Endothelial cell of umbilical vein (primary cell): ENCODE data around the gene IRF2BPL. TPM values are rescaled to one million over a fixed set of nuclear protein-coding genes. Genes with fewer than 3 reads are reported as not detected.

ENCODE experiments used
- BruUV-seq: library from RNA; stranded (reverse); fragments of 400-500 nt; replicated peaks from 2 replicates; lab custom pipeline; 2021; lab: Mats Ljungman, UMichigan
- CTCF ChIA-PET: fragments of 300-600, 350-600 bp; sonication (Branson Sonifier 250); formaldehyde crosslinking; loops from one replicate; lab custom pipeline; 2021; ENCODE audit warnings: antibody characterized with exemption, inconsistent platforms; lab: Charles Lee
- POLR2A ChIA-PET: fragments of 300-600, 350-600 bp; sonication (Branson Sonifier 250); formaldehyde crosslinking; loops from one replicate; lab custom pipeline; 2021; ENCODE audit warnings: antibody characterized with exemption, inconsistent platforms; lab: Charles Lee
- DNase-seq: peaks from one replicate; pipeline ENCODE4 v3.0.0-alpha.2; 2011; ENCODE audit warnings: low read depth, low spot score
- FAIRE-seq: peaks from 2 replicates; lab custom pipeline; 2011; peaks lifted over from hg19 to GRCh38; lab: Jason Lieb, UNC
- H2AFZ ChIP-seq: 2 replicates; pipeline ENCODE4 v1.6.0; 2012; ENCODE audit warnings: low read depth, low read length, control low read depth, inconsistent platforms
- H3K27ac ChIP-seq: 2 replicates; pipeline ENCODE4 v1.5.1; 2011; ENCODE audit warnings: low read depth, mild to moderate bottlenecking, control low read depth, low read length, moderate library complexity; ENCODE audit not compliant: insufficient read depth
- H3K27me3 ChIP-seq, 2 experiments: 2 replicates each; pipeline versions ENCODE4 v1.6.0 to v1.6.1; 2011; ENCODE audit warnings: low read length in 2 of 2, mixed read lengths in 1 of 2; ENCODE audit not compliant: control insufficient read depth in 2 of 2, insufficient read depth in 2 of 2
- H3K36me3 ChIP-seq, 2 experiments: 2 replicates in 1 of 2; 3 replicates in 1 of 2; pipeline ENCODE4 v1.5.1; 2011; ENCODE audit warnings: low read length in 2 of 2, mild to moderate bottlenecking in 1 of 2, moderate library complexity in 1 of 2; ENCODE audit not compliant: control insufficient read depth in 2 of 2, insufficient read depth in 2 of 2; ENCODE audit errors: extremely low read depth in 1 of 2
- H3K4me1 ChIP-seq: 3 replicates; pipeline ENCODE4 v1.5.1; 2011; ENCODE audit warnings: mild to moderate bottlenecking, low read length; ENCODE audit not compliant: control insufficient read depth, insufficient read depth; ENCODE audit errors: extremely low read depth
- H3K4me2 ChIP-seq: 2 replicates; pipeline ENCODE4 v1.6.1; 2011; ENCODE audit warnings: low read length, control low read depth, mixed read lengths; ENCODE audit not compliant: insufficient read depth
- H3K4me3 ChIP-seq, 3 experiments: fragments of 200-600 bp in 1 of 3; sonication (generic), shearing (Covaris generic) in 1 of 3; replicated peaks in 1 of 3; 2 replicates each; pipeline ENCODE4 v1.5.1; 2011 to 2016; ENCODE audit warnings: control low read depth in 3 of 3, low read length in 3 of 3, mild to moderate bottlenecking in 2 of 3, inconsistent platforms in 1 of 3, low read depth in 1 of 3, moderate library complexity in 1 of 3; ENCODE audit not compliant: insufficient read depth in 1 of 3
- H3K79me2 ChIP-seq: 2 replicates; pipeline ENCODE4 v1.6.0; 2012; ENCODE audit warnings: low read length, inconsistent platforms; ENCODE audit not compliant: control insufficient read depth, insufficient read depth
- H3K9ac ChIP-seq: replicated peaks from 2 replicates; pipeline ENCODE3; 2011; ENCODE audit warnings: low read length, control low read depth; ENCODE audit not compliant: insufficient read depth; ENCODE audit errors: extremely low read depth
- H3K9me1 ChIP-seq: replicated peaks from 3 replicates; pipeline ENCODE4 v1.6.0; 2011; ENCODE audit warnings: mild to moderate bottlenecking, low read length; ENCODE audit not compliant: control insufficient read depth, insufficient read depth; ENCODE audit errors: extremely low read depth
- H3K9me3 ChIP-seq: replicated peaks from 2 replicates; pipeline ENCODE4 v1.5.1; 2012; ENCODE audit warnings: low read length, inconsistent platforms; ENCODE audit not compliant: control insufficient read depth, insufficient read depth
- H4K20me1 ChIP-seq: replicated peaks from 2 replicates; pipeline ENCODE3; 2011; ENCODE audit warnings: mild to moderate bottlenecking, low read length; ENCODE audit not compliant: control insufficient read depth, insufficient read depth; ENCODE audit errors: extremely low read depth
- CTCF ChIP-seq, 2 donors: IDR thresholded peaks; 1 replicate in 1 of 2; 2 replicates in 1 of 2; pipeline ENCODE4 v1.5.1; 2011; ENCODE audit warnings: low read length in 2 of 2, mild to moderate bottlenecking in 2 of 2, moderate library complexity in 2 of 2, control low read depth in 1 of 2, inconsistent platforms in 1 of 2, low read depth in 1 of 2; ENCODE audit not compliant: insufficient read depth in 1 of 2; ENCODE audit errors: extremely low read depth in 1 of 2
- FOS ChIP-seq: IDR thresholded peaks from 2 replicates; pipeline ENCODE4 v1.6.1; 2011; ENCODE audit warnings: mild to moderate bottlenecking, low read length, moderate library complexity, borderline replicate concordance; ENCODE audit not compliant: insufficient read depth
- GATA2 ChIP-seq: IDR thresholded peaks from 2 replicates; pipeline ENCODE4 v1.7.0; 2011; ENCODE audit warnings: low read depth, mild to moderate bottlenecking, moderate library complexity, mixed read lengths, low read length; ENCODE audit not compliant: insufficient read length, insufficient read depth
- MAX ChIP-seq: IDR thresholded peaks from 2 replicates; pipeline ENCODE4 v1.6.1; 2011; ENCODE audit not compliant: insufficient read depth, insufficient read length
- POLR2A ChIP-seq: IDR thresholded peaks from 2 replicates; pipeline ENCODE4 v1.6.1; 2012; ENCODE audit warnings: low read depth, mild to moderate bottlenecking, control low read depth, low read length
- POLR2AphosphoS5 ChIP-seq: IDR thresholded peaks from 2 replicates; pipeline ENCODE4 v1.6.1; 2012; ENCODE audit warnings: low read depth, mild to moderate bottlenecking, control low read depth, low read length, moderate library complexity; ENCODE audit not compliant: insufficient read depth
- dilution Hi-C: fragments of 300-500 bp; cut with MboI; formaldehyde crosslinking; loops from one replicate; pipeline ENCODE4 v1.15.0; 2019; ENCODE audit warnings: low sequenced_read_pairs; ENCODE audit not compliant: extremely low pct_ligation_motif_present
- intact Hi-C: fragments of 100-400 bp; cut with micrococcal nuclease; formaldehyde crosslinking; loops from one replicate; pipeline ENCODE4 v1.10.0; 2022
- polyA plus RNA-seq, 4 experiments: library from polyadenylated mRNA; depleted of rRNA in 3 of 4; stranded (reverse) in 3 of 4; unstranded in 1 of 4; fragments of >200 nt; gene quantifications; 2 replicates each; pipeline versions ENCODE4 v1.2.1 to v1.2.3, GENCODE V29; 2011 to 2012; ENCODE audit warnings: missing spikeins in 1 of 4
- total RNA-seq: library from RNA; stranded (reverse); gene quantifications from 2 replicates; pipeline ENCODE4 v1.2.3, GENCODE V29; 2021

IRF2BPL gene
- total and polyA plus RNA-seq, 2 donors (not counting 3 experiments of a cell fraction or from before 2014, with no cell fraction given): 9.3 to 23.3 TPM

- dilution Hi-C loops (no loop called here), intact Hi-C loops (loop anchor here (1.0 kb wide), 2 partner anchors 78 to 287 kb away; partner anchors contain the start of gene GSTZ1)
- TF ChIP-seq GATA2 (no peak), POLR2A (peak; percentile 73), FOS (no peak), POLR2AphosphoS5 (peak; percentile 63), MAX (no peak), CTCF (IDR thresholded peaks at IDR 0.05; ENCODE audit: extremely low read depth in 1 of 2, insufficient read depth in 1 of 2, low read depth in 1 of 2, low read length in 2 of 2) (no peak)
- peak overlapping the region; percentile 79 for H3K4me2 ChIP-seq
- CTCF ChIA-PET: interaction anchor here (1.0 to 1.2 kb wide), 4 partner anchors 9 to 121 kb away, joined by 4 to 6 read pairs (median 5); no protein-coding TSS in a partner anchor
- H3K4me1 ChIP-seq: peaks cover 59% of the 10 kb centered on the region
- DNase-seq (peak; percentile 93), FAIRE-seq (peak; percentile 83)
- H3K27ac ChIP-seq: peak overlapping the region; percentile 99
- H3K9ac ChIP-seq: peak overlapping the region; percentile 96
- no peaks in the 10 kb centered on the region for H3K9me1 ChIP-seq
- H3K4me3 ChIP-seq: peak overlapping the region; percentile 20 to 48 (median 26)
- H3K79me2 ChIP-seq: no peaks in the 10 kb centered on the region
- POLR2A ChIA-PET: interaction anchor here (1.2 kb wide), 1 partner anchor 8 kb away, joined by 5 read pairs; no protein-coding TSS in a partner anchor
- H4K20me1 ChIP-seq: no peaks in the 10 kb centered on the region
- BruUV-seq: TSS peak; percentile 62
- no peaks in the 10 kb centered on the region for H3K36me3 ChIP-seq
- no peaks in the 10 kb centered on the region for H3K27me3 ChIP-seq
- H2AFZ ChIP-seq: no peak overlapping the region
- H3K9me3 ChIP-seq: no peaks in the 10 kb centered on the region
Measured at GRCh38 chr14:77033622-77034589, 5.4 kb upstream of the IRF2BPL start.
